IPS-18a (cell line): Measurements from ENCODE around the gene SEMA4D.

Experiments
- H3K27ac ChIP-seq: one replicate; pipeline ENCODE4 v1.5.1; 2013; ENCODE audit warnings: low read length
- H3K27me3 ChIP-seq: one replicate; pipeline ENCODE4 v1.6.1; 2013; ENCODE audit warnings: mild to moderate bottlenecking, low read length; ENCODE audit not compliant: control insufficient read depth, insufficient read depth
- H3K36me3 ChIP-seq: one replicate; pipeline ENCODE4 v1.6.1; 2013; ENCODE audit warnings: low read depth, low read length; ENCODE audit not compliant: control insufficient read depth
- H3K4me1 ChIP-seq: one replicate; pipeline ENCODE4 v1.6.1; 2013; ENCODE audit warnings: low read depth, low read length; ENCODE audit not compliant: control insufficient read depth
- H3K4me3 ChIP-seq: one replicate; pipeline ENCODE4 v1.5.1; 2013; ENCODE audit warnings: low read length
- H3K9ac ChIP-seq: one replicate; pipeline ENCODE4 v1.6.1; 2013; ENCODE audit warnings: mild to moderate bottlenecking, low read length, moderate library complexity
- H3K9me3 ChIP-seq: one replicate; pipeline ENCODE4 v1.6.1; 2013; ENCODE audit warnings: low read depth, low read length; ENCODE audit not compliant: control insufficient read depth

Gene SEMA4D

DNA sequence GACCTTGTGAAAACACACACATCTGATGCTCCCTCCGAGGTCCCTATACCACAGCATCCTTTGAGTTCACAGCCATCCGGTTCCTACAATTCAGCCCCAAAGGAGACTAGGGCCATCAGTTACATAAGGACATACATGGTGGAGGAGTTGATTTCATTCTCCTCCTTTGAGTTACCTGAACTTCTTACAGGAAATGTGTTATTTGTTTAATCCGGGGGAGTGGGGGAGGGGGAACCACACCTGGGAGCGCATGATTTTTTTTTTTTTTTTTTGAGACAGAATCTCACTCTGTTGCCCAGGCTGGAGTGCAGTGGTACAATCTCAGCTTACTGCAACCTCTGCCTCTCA lies 30.7 kb downstream of the SEMA4D start:
- H3K4me3 ChIP-seq, result no peak overlapping the region
- no peak overlapping the region for H3K9ac ChIP-seq
- H3K36me3 ChIP-seq, result no peaks in the 10 kb centered on the region
- H3K4me1 ChIP-seq, result peaks cover 57% of the 10 kb centered on the region
- H3K27ac ChIP-seq, result no peak overlapping the region
- H3K9me3 ChIP-seq, result no peaks in the 10 kb centered on the region
- no peaks in the 10 kb centered on the region for H3K27me3 ChIP-seq

DNA sequence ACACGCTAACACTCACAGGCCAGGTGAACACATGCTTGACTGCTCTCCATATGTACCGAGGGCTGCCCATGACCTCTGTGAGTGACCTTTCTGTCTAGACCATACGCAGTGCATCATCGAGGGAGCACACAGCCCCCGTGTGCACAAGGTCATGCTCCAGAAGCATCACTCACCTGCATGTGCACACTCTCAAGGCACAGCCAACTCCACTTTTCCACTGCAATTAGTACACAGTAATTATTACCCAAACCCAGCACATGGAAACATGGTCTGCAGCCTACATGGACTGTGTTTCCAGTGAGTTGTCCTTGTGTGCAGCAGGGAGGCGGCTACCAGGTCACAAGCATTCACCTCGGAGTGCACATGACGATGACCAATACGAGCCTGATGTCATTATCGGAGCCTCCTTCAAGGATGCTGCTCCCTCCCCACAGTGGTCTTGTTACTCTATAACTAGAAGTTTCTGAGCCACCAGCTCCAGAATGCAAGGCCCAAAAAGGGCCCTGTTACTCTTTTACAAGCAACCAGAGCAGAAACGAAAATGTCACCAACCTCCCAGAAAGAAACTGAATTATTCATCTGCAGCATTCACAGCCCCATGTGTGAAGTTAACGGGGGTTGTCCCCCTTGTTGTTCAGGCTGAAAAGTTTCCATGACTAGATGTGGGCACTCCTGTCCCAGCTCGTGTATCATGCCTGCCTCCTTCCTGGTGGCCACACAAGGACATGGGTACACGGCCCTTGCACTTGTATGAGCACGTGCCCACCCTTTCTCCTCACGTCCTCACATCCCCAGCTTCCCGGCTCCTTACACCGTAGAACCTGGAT lies 31.2 kb downstream of the SEMA4D start:
- no peak overlapping the region for H3K9ac ChIP-seq
- H3K4me1 ChIP-seq, result peaks cover 57% of the 10 kb centered on the region
- H3K27ac ChIP-seq, result no peak overlapping the region

DNA sequence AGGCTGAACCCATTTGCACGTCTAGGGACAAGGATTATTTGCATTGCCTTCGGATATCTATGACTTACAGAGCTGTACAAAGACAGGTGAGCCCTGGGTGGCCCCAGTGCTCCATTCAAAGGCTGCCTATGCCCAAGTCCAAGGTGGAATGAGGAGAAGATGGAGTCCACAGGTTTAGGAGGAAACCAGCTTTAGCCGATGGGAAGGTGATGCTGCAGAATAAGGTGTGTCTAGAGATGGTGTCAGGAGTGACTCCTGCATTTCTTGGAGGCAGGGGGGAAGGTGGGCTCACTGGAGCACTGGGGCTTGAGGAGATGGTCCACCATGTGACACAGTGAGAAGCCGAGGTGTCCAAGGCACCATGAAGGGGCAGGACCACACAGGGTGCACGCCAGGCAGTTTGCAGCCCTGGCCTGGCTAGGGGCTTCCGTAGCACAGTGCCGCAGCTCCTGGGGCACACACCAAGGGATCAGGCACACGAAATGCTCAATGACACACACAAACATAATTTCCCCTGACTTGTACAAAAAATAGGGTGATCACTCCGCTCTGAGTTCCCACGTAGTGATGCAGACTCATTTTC lies 32.1 kb downstream of the SEMA4D start:
- Histone ChIP-seq H3K36me3 (no peaks in the 10 kb centered on the region), H3K4me1 (peaks cover 60% of the 10 kb centered on the region)

More for the DNA sequence above, 31.2 kb downstream of the SEMA4D start:
- Histone ChIP-seq H3K27me3 (no peaks in the 10 kb centered on the region), H3K36me3 (no peaks in the 10 kb centered on the region), H3K4me3 (no peak overlapping the region), H3K9me3 (no peaks in the 10 kb centered on the region)

DNA sequence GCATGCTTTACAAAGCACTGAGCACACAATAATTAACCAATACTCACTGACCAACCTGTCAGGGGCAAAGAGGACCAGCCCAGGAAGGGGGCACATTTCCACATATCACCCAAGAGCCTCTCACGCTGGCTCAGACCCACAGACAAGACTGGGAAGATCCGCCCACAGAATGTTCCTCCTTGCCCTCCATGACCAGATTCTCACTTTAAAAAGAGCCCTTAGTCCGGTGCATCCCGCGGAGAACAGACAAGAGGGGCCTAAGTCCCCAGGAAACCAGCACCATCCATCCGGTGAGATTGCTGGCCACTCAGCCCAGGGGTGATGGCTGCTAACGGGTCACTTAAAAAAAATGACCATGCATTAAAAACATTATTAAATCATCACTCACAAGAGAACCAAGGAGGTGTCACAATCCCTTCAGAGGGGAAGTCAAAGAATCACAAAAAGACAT lies 32.9 kb downstream of the SEMA4D start:
- no peak overlapping the region for H3K27ac ChIP-seq
- no peak overlapping the region for H3K9ac ChIP-seq
- H3K36me3 ChIP-seq, result no peaks in the 10 kb centered on the region
- H3K9me3 ChIP-seq, result no peaks in the 10 kb centered on the region
- H3K27me3 ChIP-seq, result no peaks in the 10 kb centered on the region
- H3K4me3 ChIP-seq, result no peak overlapping the region
- H3K4me1 ChIP-seq, result peaks cover 60% of the 10 kb centered on the region

More for the DNA sequence above, 32.1 kb downstream of the SEMA4D start:
- no peak overlapping the region for H3K4me3 ChIP-seq
- no peaks in the 10 kb centered on the region for H3K27me3 ChIP-seq
- no peak overlapping the region for H3K9ac ChIP-seq
- H3K27ac ChIP-seq, result no peak overlapping the region
- no peaks in the 10 kb centered on the region for H3K9me3 ChIP-seq

DNA sequence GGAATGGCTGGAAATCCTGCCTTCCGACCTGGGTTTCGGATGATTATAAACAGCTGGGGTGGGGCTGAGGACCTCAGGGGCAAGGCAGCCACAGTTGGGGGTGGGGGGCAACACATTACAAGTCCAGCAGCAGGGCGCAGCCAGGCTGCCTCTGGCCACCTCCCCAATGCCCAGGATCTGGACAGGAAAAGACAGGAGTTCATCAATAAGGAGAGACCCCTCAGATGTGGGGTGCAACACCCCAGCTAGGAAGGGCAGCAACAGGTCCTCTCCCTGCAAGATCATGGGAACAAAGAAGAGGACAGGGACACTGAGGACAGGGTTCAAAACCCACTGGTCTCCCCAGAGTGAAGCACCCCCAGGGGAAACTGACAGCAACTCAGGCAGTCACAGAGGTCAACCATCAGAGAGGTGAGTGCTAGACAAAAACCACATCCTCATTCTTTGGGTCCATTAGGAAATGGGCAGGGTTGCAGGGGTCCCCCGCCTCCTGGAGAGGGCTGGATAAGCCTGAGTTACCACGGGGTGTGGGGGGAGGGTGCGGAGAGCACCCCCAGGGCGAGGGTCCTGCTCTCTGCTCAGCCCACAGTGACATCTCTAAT lies 33.5 kb downstream of the SEMA4D start:
- Histone ChIP-seq H3K9me3 (no peaks in the 10 kb centered on the region), H3K9ac (no peak overlapping the region), H3K36me3 (no peaks in the 10 kb centered on the region), H3K27ac (no peak overlapping the region), H3K4me3 (no peak overlapping the region), H3K4me1 (peaks cover 59% of the 10 kb centered on the region), H3K27me3 (no peaks in the 10 kb centered on the region)

DNA sequence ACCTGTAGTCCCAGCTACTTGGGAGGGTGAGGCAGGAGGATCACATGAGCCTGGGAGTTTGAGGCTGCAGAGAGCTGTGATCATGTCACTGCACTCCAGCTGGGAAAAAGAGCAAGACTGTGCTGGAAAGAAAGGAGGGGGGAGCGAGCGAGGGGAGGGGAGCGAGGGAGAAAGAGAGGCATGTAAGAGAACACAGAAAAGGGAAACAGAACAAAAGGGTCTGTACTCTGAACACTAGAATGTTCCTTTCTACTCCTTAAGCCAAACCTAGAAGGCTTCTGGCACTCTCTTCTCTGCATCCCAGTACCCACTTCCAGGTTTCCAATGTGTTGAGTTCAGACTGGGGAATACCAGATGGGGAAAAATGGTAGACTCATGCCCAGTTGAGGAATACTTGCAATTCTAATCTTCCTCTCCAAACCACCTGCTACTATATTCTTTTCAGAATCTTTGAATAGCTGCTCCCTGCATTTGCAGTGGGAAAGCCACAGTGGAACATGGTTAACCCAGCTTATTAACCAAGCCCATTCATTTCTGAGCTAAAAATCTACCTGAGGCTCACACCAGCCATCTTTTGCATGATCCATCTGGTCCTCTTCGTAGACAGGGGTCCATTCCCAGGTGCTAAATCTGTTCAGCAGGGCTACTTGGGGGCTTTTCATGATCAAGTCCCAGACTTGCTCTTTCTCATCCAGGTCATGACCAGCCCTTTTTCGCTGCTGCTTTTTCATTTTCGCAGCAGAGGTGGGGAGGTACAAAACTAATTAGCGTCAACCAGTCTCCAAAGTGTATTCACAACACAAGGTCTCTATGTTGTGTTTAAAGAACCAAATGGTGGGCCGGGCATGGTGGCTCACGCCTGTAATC lies 34.9 kb downstream of the SEMA4D start:
- Histone ChIP-seq H3K4me3 (no peak overlapping the region), H3K27me3 (no peaks in the 10 kb centered on the region), H3K27ac (no peak overlapping the region), H3K9ac (no peak overlapping the region), H3K4me1 (peaks cover 51% of the 10 kb centered on the region), H3K36me3 (no peaks in the 10 kb centered on the region), H3K9me3 (no peaks in the 10 kb centered on the region)

DNA sequence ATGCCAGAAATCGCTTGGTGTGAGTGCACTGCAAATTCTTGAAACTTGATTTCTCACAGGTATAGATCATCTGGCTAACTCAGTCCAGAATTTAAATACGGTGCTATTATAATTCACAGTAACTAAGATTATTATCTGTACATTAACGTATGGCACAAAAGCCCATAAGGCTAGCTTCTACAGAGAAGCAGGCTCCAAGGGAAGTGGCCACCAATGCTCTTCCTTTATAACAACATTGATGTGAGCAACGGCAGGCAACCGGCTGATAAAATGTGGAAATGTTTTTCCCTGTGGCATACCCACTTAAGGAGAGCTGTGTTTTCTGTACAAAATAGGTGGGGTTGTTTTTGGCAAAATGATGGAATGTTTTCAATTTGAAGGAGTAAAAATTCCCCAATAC lies 35.7 kb downstream of the SEMA4D start:
- no peak overlapping the region for H3K9ac ChIP-seq
- no peak overlapping the region for H3K27ac ChIP-seq
- H3K27me3 ChIP-seq, result no peaks in the 10 kb centered on the region
- H3K36me3 ChIP-seq, result no peaks in the 10 kb centered on the region
- peaks cover 43% of the 10 kb centered on the region for H3K4me1 ChIP-seq
- no peak overlapping the region for H3K4me3 ChIP-seq
- no peaks in the 10 kb centered on the region for H3K9me3 ChIP-seq

DNA sequence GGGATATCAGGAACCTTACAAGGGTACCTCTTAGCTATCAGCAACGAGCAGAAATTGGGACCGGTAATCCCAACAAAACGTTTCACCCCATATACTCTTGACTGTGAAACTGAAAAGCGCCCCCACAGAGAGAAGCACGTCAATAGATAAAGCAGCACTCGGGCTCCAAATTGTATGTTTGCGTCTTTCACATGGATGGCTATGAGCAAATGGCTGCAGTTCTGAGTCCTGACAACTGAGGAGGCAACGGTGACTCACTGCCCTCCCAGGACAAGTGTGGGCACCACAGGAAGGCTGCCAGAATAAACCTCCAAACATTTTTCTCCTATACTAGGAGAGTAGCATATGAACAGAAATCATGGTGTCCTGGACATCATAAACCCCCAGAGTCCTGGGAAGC lies 36.6 kb downstream of the SEMA4D start:
- H3K27me3 ChIP-seq, result no peaks in the 10 kb centered on the region
- peaks cover 34% of the 10 kb centered on the region for H3K4me1 ChIP-seq
- no peak overlapping the region for H3K9ac ChIP-seq
- H3K4me3 ChIP-seq, result no peak overlapping the region
- H3K27ac ChIP-seq, result no peak overlapping the region
- no peaks in the 10 kb centered on the region for H3K9me3 ChIP-seq
- no peaks in the 10 kb centered on the region for H3K36me3 ChIP-seq

DNA sequence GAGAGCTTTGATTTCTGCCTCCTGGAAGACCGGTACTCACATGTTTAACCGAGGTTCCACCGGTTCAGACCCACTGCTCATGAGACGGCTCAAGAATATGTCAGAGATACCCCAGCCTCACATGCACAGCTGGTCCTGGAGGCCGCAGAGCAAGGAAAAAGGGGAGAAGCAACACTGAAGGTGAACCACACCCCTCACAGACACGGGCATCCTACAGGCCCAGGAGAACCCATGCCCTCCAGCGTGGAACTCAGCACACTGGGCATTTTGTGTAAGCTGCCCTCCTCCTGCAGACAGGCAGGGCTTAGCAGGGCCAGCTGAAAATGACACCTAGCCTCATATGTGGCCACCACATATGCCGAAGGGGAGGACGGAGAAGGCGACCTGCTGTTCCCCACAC lies 37.4 kb downstream of the SEMA4D start:
- Histone ChIP-seq H3K27me3 (no peaks in the 10 kb centered on the region), H3K27ac (no peak overlapping the region), H3K4me1 (peaks cover 33% of the 10 kb centered on the region)

DNA sequence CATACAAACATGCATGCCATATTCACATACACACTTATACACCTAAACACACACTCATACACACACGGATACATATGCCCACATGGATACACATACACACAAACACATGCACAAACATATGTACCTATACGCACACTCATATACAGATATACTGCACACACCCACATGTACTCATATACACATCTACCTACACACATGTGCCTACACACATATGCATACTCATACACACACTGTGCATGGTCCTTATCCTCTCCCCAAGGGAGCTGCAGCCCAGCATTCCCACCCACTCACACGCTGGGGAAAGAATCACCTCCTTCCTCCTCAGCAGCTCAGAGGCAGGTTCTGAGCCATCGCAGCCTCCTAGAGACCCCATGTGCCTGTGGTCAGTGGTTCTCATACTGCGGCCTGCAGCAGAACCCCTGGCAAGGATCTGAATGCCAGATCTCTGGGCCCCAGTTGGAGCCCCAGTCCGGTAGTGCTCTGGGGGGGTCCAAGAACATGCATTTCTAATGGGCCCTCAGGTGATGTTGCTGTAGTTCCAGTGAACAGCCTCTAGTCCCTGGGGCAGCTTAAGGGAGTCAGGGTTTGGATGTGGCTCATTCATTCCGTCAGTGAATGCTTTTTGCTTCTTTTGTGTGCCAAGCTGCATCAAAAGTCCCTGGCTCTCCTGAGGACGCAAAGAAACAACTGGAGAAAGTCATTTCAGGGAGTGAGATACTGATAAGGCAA lies 39.0 kb downstream of the SEMA4D start:
- H3K4me3 ChIP-seq, result no peak overlapping the region
- no peak overlapping the region for H3K9ac ChIP-seq
- H3K4me1 ChIP-seq, result peaks cover 24% of the 10 kb centered on the region
- H3K9me3 ChIP-seq, result no peaks in the 10 kb centered on the region
- no peaks in the 10 kb centered on the region for H3K27me3 ChIP-seq
- peaks cover 2% of the 10 kb centered on the region for H3K36me3 ChIP-seq
- peak overlapping the region; percentile 17 for H3K27ac ChIP-seq

More for the DNA sequence above, 37.4 kb downstream of the SEMA4D start:
- Histone ChIP-seq H3K4me3 (no peak overlapping the region), H3K9me3 (no peaks in the 10 kb centered on the region), H3K36me3 (no peaks in the 10 kb centered on the region), H3K9ac (no peak overlapping the region)
